ENCODE results near the gene PSMD6.
A peak's percentile ranks its signal among the peaks of the same experiment; 100 is the strongest.

The PSMD6 gene

GRCh38 chr3:64023187-64023860, at the start of gene PSMD6:
Gene PSMD6, minus strand, starts transcription at chr3:64023494. Its CDS starts 75 bp downstream, at chr3:64023419.
- Mint-ChIP-seq H3K27ac (peak within 1 kb of the TSS; percentile 92), H3K27me3 (peaks cover 15% of the 10 kb centered on the region), H3K36me3 (ENCODE audit: low read depth) (peaks cover 45% of the 10 kb centered on the region), H3K9me3 (no peaks in the 10 kb centered on the region), H3K4me1 (ENCODE audit: low read depth) (peaks cover 14% of the 10 kb centered on the region), H3K4me3 (peak within 1 kb of the TSS; percentile 89)
- intact Hi-C loops (cut with micrococcal nuclease): loop anchor here (1.0 to 5.0 kb wide), 3 partner anchors 31 to 160 kb away; partner anchors contain the start of genes ATXN7 and THOC7

GRCh38 chr3:64072126-64072525, 48.8 kb upstream of the PSMD6 start:
- no peaks in the 10 kb centered on the region for H3K9me3 Mint-ChIP-seq
- intact Hi-C loops (cut with micrococcal nuclease): no loop called here
- H3K27me3 Mint-ChIP-seq: peaks cover 5% of the 10 kb centered on the region
- H3K4me1 Mint-ChIP-seq (ENCODE audit: low read depth): peaks cover 7% of the 10 kb centered on the region
- H3K36me3 Mint-ChIP-seq (ENCODE audit: low read depth): no peaks in the 10 kb centered on the region
- H3K4me3 Mint-ChIP-seq: no peak overlapping the region
- H3K27ac Mint-ChIP-seq: no peak overlapping the region

GRCh38 chr3:64070704-64071103, 47.4 kb upstream of the PSMD6 start:
- peaks cover 7% of the 10 kb centered on the region for H3K4me1 Mint-ChIP-seq (ENCODE audit: low read depth)
- H3K27me3 Mint-ChIP-seq: peaks cover 6% of the 10 kb centered on the region
- no peaks in the 10 kb centered on the region for H3K9me3 Mint-ChIP-seq
- intact Hi-C loops (cut with micrococcal nuclease): no loop called here
- H3K27ac Mint-ChIP-seq: no peak overlapping the region
- H3K4me3 Mint-ChIP-seq: no peak overlapping the region
- H3K36me3 Mint-ChIP-seq (ENCODE audit: low read depth): no peaks in the 10 kb centered on the region

- Mint-ChIP-seq H3K4me1 (ENCODE audit: low read depth) (no peaks in the 10 kb centered on the region), H3K9me3 (no peaks in the 10 kb centered on the region), H3K36me3 (ENCODE audit: low read depth) (no peaks in the 10 kb centered on the region), H3K4me3 (no peak overlapping the region), H3K27ac (no peak overlapping the region), H3K27me3 (peaks cover 6% of the 10 kb centered on the region)
- intact Hi-C loops (cut with micrococcal nuclease): no loop called here
Observed at GRCh38 chr3:64067506-64068346, 44.4 kb upstream of the PSMD6 start.

GRCh38 chr3:64064804-64065203, 41.5 kb upstream of the PSMD6 start:
- Mint-ChIP-seq H3K4me3 (no peak overlapping the region), H3K27ac (no peak overlapping the region), H3K4me1 (ENCODE audit: low read depth) (no peaks in the 10 kb centered on the region), H3K36me3 (ENCODE audit: low read depth) (no peaks in the 10 kb centered on the region), H3K9me3 (no peaks in the 10 kb centered on the region), H3K27me3 (peaks cover 5% of the 10 kb centered on the region)
- intact Hi-C loops (cut with micrococcal nuclease): no loop called here

GRCh38 chr3:64063983-64064438, 40.7 kb upstream of the PSMD6 start:
- H3K36me3 Mint-ChIP-seq (ENCODE audit: low read depth): no peaks in the 10 kb centered on the region
- no peak overlapping the region for H3K4me3 Mint-ChIP-seq
- H3K4me1 Mint-ChIP-seq (ENCODE audit: low read depth): no peaks in the 10 kb centered on the region

GRCh38 chr3:64063207-64063982, 40.1 kb upstream of the PSMD6 start:
- Mint-ChIP-seq H3K27ac (no peak overlapping the region), H3K9me3 (no peaks in the 10 kb centered on the region), H3K4me3 (no peak overlapping the region), H3K4me1 (ENCODE audit: low read depth) (no peaks in the 10 kb centered on the region), H3K27me3 (peaks cover 9% of the 10 kb centered on the region), H3K36me3 (ENCODE audit: low read depth) (no peaks in the 10 kb centered on the region)
- intact Hi-C loops (cut with micrococcal nuclease): no loop called here

More at GRCh38 chr3:64063983-64064438, 40.7 kb upstream of the PSMD6 start:
- no peaks in the 10 kb centered on the region for H3K9me3 Mint-ChIP-seq
- peaks cover 9% of the 10 kb centered on the region for H3K27me3 Mint-ChIP-seq
- H3K27ac Mint-ChIP-seq: no peak overlapping the region
- intact Hi-C loops (cut with micrococcal nuclease): no loop called here

GRCh38 chr3:64061628-64062027, 38.3 kb upstream of the PSMD6 start:
- Mint-ChIP-seq H3K27ac (no peak overlapping the region), H3K9me3 (no peaks in the 10 kb centered on the region), H3K27me3 (peaks cover 12% of the 10 kb centered on the region), H3K4me1 (ENCODE audit: low read depth) (peaks cover 5% of the 10 kb centered on the region), H3K36me3 (ENCODE audit: low read depth) (no peaks in the 10 kb centered on the region), H3K4me3 (no peak overlapping the region)
- intact Hi-C loops (cut with micrococcal nuclease): no loop called here

GRCh38 chr3:64059484-64060175, 36.3 kb upstream of the PSMD6 start:
- H3K4me3 Mint-ChIP-seq: no peak overlapping the region
- H3K27ac Mint-ChIP-seq: no peak overlapping the region
- no peaks in the 10 kb centered on the region for H3K36me3 Mint-ChIP-seq (ENCODE audit: low read depth)
- H3K9me3 Mint-ChIP-seq: no peaks in the 10 kb centered on the region
- intact Hi-C loops (cut with micrococcal nuclease): no loop called here
- H3K4me1 Mint-ChIP-seq (ENCODE audit: low read depth): peaks cover 8% of the 10 kb centered on the region
- peaks cover 14% of the 10 kb centered on the region for H3K27me3 Mint-ChIP-seq

GRCh38 chr3:64058566-64058965, 35.3 kb upstream of the PSMD6 start:
- H3K27me3 Mint-ChIP-seq: peaks cover 16% of the 10 kb centered on the region
- H3K36me3 Mint-ChIP-seq (ENCODE audit: low read depth): no peaks in the 10 kb centered on the region
- no peak overlapping the region for H3K27ac Mint-ChIP-seq
- no peaks in the 10 kb centered on the region for H3K9me3 Mint-ChIP-seq
- H3K4me3 Mint-ChIP-seq: no peak overlapping the region
- intact Hi-C loops (cut with micrococcal nuclease): no loop called here
- peaks cover 8% of the 10 kb centered on the region for H3K4me1 Mint-ChIP-seq (ENCODE audit: low read depth)

- Mint-ChIP-seq H3K4me3 (no peak overlapping the region), H3K27ac (no peak overlapping the region), H3K36me3 (ENCODE audit: low read depth) (no peaks in the 10 kb centered on the region), H3K9me3 (no peaks in the 10 kb centered on the region), H3K4me1 (ENCODE audit: low read depth) (peaks cover 8% of the 10 kb centered on the region), H3K27me3 (peaks cover 16% of the 10 kb centered on the region)
- intact Hi-C loops (cut with micrococcal nuclease): no loop called here
Observed at GRCh38 chr3:64057231-64057630, 33.9 kb upstream of the PSMD6 start.

- Mint-ChIP-seq H3K4me3 (no peak overlapping the region), H3K27ac (no peak overlapping the region), H3K36me3 (ENCODE audit: low read depth) (no peaks in the 10 kb centered on the region), H3K27me3 (peaks cover 16% of the 10 kb centered on the region), H3K4me1 (ENCODE audit: low read depth) (peaks cover 8% of the 10 kb centered on the region), H3K9me3 (no peaks in the 10 kb centered on the region)
- intact Hi-C loops (cut with micrococcal nuclease): no loop called here
Observed at GRCh38 chr3:64056606-64057180, 33.4 kb upstream of the PSMD6 start.

- Mint-ChIP-seq H3K27me3 (peaks cover 15% of the 10 kb centered on the region), H3K9me3 (no peaks in the 10 kb centered on the region), H3K4me3 (no peak overlapping the region), H3K36me3 (ENCODE audit: low read depth) (no peaks in the 10 kb centered on the region), H3K4me1 (ENCODE audit: low read depth) (peaks cover 8% of the 10 kb centered on the region), H3K27ac (no peak overlapping the region)
- intact Hi-C loops (cut with micrococcal nuclease): no loop called here
Observed at GRCh38 chr3:64055076-64055475, 31.8 kb upstream of the PSMD6 start.

Measured in dendritic cell treated with granulocyte-macrophage colony-stimulating factor and Interleukin-4, amounts not matched to agents 40 ng/mL and 50 ng/mL, for 4 days (primary cell).